ENCODE results near the gene TSHZ2.

DNA sequence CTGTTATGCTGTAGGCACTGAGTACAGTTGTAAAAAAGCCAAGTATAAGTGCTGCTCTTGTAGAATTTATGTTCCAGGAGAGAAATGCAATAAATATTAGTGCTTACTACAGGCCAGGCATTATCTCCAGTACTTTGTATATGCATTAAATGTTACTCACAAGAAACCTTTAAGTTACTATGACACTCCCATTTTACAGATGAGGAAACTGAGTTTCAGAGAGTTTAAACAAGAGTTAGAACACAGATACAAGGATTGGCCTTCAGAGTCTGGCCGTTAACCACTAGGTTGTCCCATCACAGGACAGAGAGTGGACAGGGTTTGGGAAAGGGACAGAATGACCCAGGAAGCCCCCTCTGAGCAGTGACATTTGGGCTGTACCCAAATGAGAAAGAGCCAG, 347.0 kb downstream of the TSHZ2 start:
- TF ChIP-seq, protein P1, sequence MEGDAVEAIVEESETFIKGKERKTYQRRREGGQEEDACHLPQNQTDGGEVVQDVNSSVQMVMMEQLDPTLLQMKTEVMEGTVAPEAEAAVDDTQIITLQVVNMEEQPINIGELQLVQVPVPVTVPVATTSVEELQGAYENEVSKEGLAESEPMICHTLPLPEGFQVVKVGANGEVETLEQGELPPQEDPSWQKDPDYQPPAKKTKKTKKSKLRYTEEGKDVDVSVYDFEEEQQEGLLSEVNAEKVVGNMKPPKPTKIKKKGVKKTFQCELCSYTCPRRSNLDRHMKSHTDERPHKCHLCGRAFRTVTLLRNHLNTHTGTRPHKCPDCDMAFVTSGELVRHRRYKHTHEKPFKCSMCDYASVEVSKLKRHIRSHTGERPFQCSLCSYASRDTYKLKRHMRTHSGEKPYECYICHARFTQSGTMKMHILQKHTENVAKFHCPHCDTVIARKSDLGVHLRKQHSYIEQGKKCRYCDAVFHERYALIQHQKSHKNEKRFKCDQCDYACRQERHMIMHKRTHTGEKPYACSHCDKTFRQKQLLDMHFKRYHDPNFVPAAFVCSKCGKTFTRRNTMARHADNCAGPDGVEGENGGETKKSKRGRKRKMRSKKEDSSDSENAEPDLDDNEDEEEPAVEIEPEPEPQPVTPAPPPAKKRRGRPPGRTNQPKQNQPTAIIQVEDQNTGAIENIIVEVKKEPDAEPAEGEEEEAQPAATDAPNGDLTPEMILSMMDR (IDR thresholded peaks at IDR 0.05): no peak
- no peak for TF ChIP-seq POLR2A (IDR thresholded peaks at IDR 0.05)
- no peak for TF ChIP-seq POLR2AphosphoS5 (IDR thresholded peaks at IDR 0.05)

Measured in breast epithelium (tissue), 3 donors.